ENCODE results near the gene UROC1.

GRCh38 chr3:126551839-126552687 is 34.5 kb upstream of the UROC1 start:
- TF ChIP-seq CTCF (conservative IDR thresholded peaks at IDR 0.05; ENCODE audit: low read depth, low read length), result no peak
- no peak for TF ChIP-seq RCOR1 (IDR thresholded peaks at IDR 0.05; ENCODE audit: insufficient replicate concordance, low read length)
- TF ChIP-seq CHD1 (IDR thresholded peaks at IDR 0.05; ENCODE audit: low read depth, low read length), result no peak
- no peak for TF ChIP-seq POLR2A (IDR thresholded peaks at IDR 0.05; ENCODE audit: low read depth, low read length)
- no peak for TF ChIP-seq RAD21 (IDR thresholded peaks at IDR 0.05; ENCODE audit: low read length)
- no peak for TF ChIP-seq SMC3 (IDR thresholded peaks at IDR 0.05; ENCODE audit: low read depth, low read length)
- no peak for TF ChIP-seq FOS (IDR thresholded peaks at IDR 0.05; ENCODE audit: low read depth, low read length)
